CD4-positive, alpha-beta T cell treated with Interleukin-4 for 4 hours (primary cell): ENCODE measurements around the gene PHKB.
A peak's percentile ranks its signal among the peaks of the same experiment; 100 is the strongest.

Experiments used
- DNase-seq: peaks from one replicate; pipeline ENCODE4 v3.0.0-alpha.2; 2020

Gene PHKB

GRCh38 chr16:47574091-47575054 lies 113.2 kb downstream of the PHKB start:
- peak; percentile 22 for DNase-seq

GRCh38 chr16:47577029-47577428 lies 115.9 kb downstream of the PHKB start:
- DNase-seq, result no peak

- DNase-seq, result no peak
Observed at GRCh38 chr16:47578033-47578432, 116.9 kb downstream of the PHKB start.

GRCh38 chr16:47578573-47578972 lies 117.4 kb downstream of the PHKB start:
- no peak for DNase-seq

- DNase-seq, result no peak
Observed at GRCh38 chr16:47581114-47581513, 120.0 kb downstream of the PHKB start.

GRCh38 chr16:47584464-47585225 lies 123.5 kb downstream of the PHKB start:
- no peak for DNase-seq

- DNase-seq, result no peak
Observed at GRCh38 chr16:47586121-47586520, 125.0 kb downstream of the PHKB start.

- no peak for DNase-seq
Observed at GRCh38 chr16:47590472-47590871, 129.3 kb downstream of the PHKB start.

GRCh38 chr16:47592232-47592631 lies 131.1 kb downstream of the PHKB start:
- peak; percentile 10 for DNase-seq

- DNase-seq, result no peak
Observed at GRCh38 chr16:47599512-47599911, 138.4 kb downstream of the PHKB start.

- DNase-seq, result no peak
Observed at GRCh38 chr16:47600376-47600775, 139.2 kb downstream of the PHKB start.

GRCh38 chr16:47604306-47604705 lies 143.2 kb downstream of the PHKB start:
- no peak for DNase-seq

- no peak for DNase-seq
Observed at GRCh38 chr16:47611042-47611441, 149.9 kb downstream of the PHKB start.

- no peak for DNase-seq
Observed at GRCh38 chr16:47611848-47612493, 150.8 kb downstream of the PHKB start.

- no peak for DNase-seq
Observed at GRCh38 chr16:47612711-47613110, 151.6 kb downstream of the PHKB start.

- no peak for DNase-seq
Observed at GRCh38 chr16:47613251-47613650, 152.1 kb downstream of the PHKB start.

- no peak for DNase-seq
Observed at GRCh38 chr16:47617732-47618131, 156.6 kb downstream of the PHKB start.

GRCh38 chr16:47622451-47623176 lies 161.5 kb downstream of the PHKB start:
- DNase-seq, result no peak

- DNase-seq, result no peak
Observed at GRCh38 chr16:47624563-47624962, 163.4 kb downstream of the PHKB start.

- no peak for DNase-seq
Observed at GRCh38 chr16:47625115-47625567, 164.0 kb downstream of the PHKB start.

- no peak for DNase-seq
Observed at GRCh38 chr16:47626246-47626645, 165.1 kb downstream of the PHKB start.

- DNase-seq, result no peak
Observed at GRCh38 chr16:47627085-47627639, 166.0 kb downstream of the PHKB start.
